H9 (cell line): ENCODE results near the gene SFRP2. TPM values are rescaled to one million over a fixed set of nuclear protein-coding genes. Genes with fewer than 3 reads are reported as not detected.
A peak's percentile ranks its signal among the peaks of the same experiment; 100 is the strongest.

Experiments
- DNase-seq: peaks from one replicate; pipeline ENCODE4 v3.0.0-alpha.2; 2017
- H2AFZ ChIP-seq: one replicate; pipeline ENCODE4 v1.6.1; 2013; ENCODE audit warnings: mild to moderate bottlenecking, low read length, control low read depth, moderate library complexity
- H2AK5ac ChIP-seq: 2 replicates; pipeline ENCODE4 v1.6.1; 2013; ENCODE audit warnings: low read length, control low read depth, mixed read lengths; ENCODE audit not compliant: insufficient read length
- H2BK120ac ChIP-seq: one replicate; pipeline ENCODE4 v1.6.1; 2013; ENCODE audit warnings: low read depth, mild to moderate bottlenecking, low read length, control low read depth, inconsistent platforms; ENCODE audit not compliant: poor library complexity, severe bottlenecking
- H2BK12ac ChIP-seq: 2 replicates; pipeline ENCODE4 v1.6.1; 2013; ENCODE audit warnings: low read length, control low read depth, mixed read lengths, low read depth; ENCODE audit not compliant: insufficient read length
- H2BK15ac ChIP-seq: 2 replicates; pipeline ENCODE4 v1.6.1; 2013; ENCODE audit warnings: low read depth, low read length, control low read depth
- H2BK20ac ChIP-seq: one replicate; pipeline ENCODE4 v1.6.1; 2013; ENCODE audit warnings: low read depth, mild to moderate bottlenecking, low read length, control low read depth, inconsistent platforms; ENCODE audit not compliant: poor library complexity, severe bottlenecking
- H2BK5ac ChIP-seq: 2 replicates; pipeline ENCODE4 v1.6.1; 2013; ENCODE audit warnings: low read length, control low read depth, mixed read lengths; ENCODE audit not compliant: insufficient read length
- H3K14ac ChIP-seq: 2 replicates; pipeline ENCODE4 v1.6.1; 2013; ENCODE audit warnings: low read length, control low read depth; ENCODE audit not compliant: insufficient read depth
- H3K18ac ChIP-seq: 2 replicates; pipeline ENCODE4 v1.6.1; 2013; ENCODE audit warnings: low read depth, mild to moderate bottlenecking, mixed read lengths, low read length, control low read depth; ENCODE audit not compliant: insufficient read length
- H3K23ac ChIP-seq: 2 replicates; pipeline ENCODE4 v1.6.1; 2013; ENCODE audit warnings: low read length, control low read depth, mixed read lengths, low read depth; ENCODE audit not compliant: insufficient read length
- H3K23me2 ChIP-seq: 2 replicates; pipeline ENCODE4 v1.6.1; 2013; ENCODE audit warnings: low read depth, mild to moderate bottlenecking, mixed read lengths, low read length, control low read depth; ENCODE audit not compliant: insufficient read length, poor library complexity, severe bottlenecking
- H3K27ac ChIP-seq: 2 replicates; pipeline ENCODE4 v1.5.1; 2013; ENCODE audit warnings: low read length, control low read depth, mixed read lengths, low read depth; ENCODE audit not compliant: insufficient read length
- H3K27me3 ChIP-seq: 2 replicates; pipeline ENCODE4 v1.6.1; 2013; ENCODE audit warnings: low read length, control low read depth, inconsistent platforms; ENCODE audit not compliant: insufficient read depth
- H3K4ac ChIP-seq: 2 replicates; pipeline ENCODE4 v1.6.1; 2013; ENCODE audit warnings: low read depth, mild to moderate bottlenecking, control low read depth, inconsistent platforms, low read length, moderate library complexity
- H3K4me1 ChIP-seq: 2 replicates; pipeline ENCODE4 v1.6.1; 2013; ENCODE audit warnings: low read length, control low read depth, inconsistent platforms; ENCODE audit not compliant: insufficient read depth
- H3K4me2 ChIP-seq: 2 replicates; pipeline ENCODE4 v1.6.1; 2013; ENCODE audit warnings: low read length, control low read depth, mixed read lengths; ENCODE audit not compliant: insufficient read length, insufficient read depth
- H3K56ac ChIP-seq: 2 replicates; pipeline ENCODE4 v1.6.1; 2013; ENCODE audit warnings: low read depth, mild to moderate bottlenecking, mixed read lengths, low read length, control low read depth; ENCODE audit not compliant: insufficient read length
- H3K79me1 ChIP-seq: 2 replicates; pipeline ENCODE4 v1.6.1; 2013; ENCODE audit warnings: low read depth, mild to moderate bottlenecking, moderate library complexity, low read length, control low read depth, inconsistent platforms; ENCODE audit not compliant: insufficient read depth, poor library complexity, severe bottlenecking
- H3K79me2 ChIP-seq: 2 replicates; pipeline ENCODE4 v1.6.1; 2013; ENCODE audit warnings: low read length, control low read depth, inconsistent platforms; ENCODE audit not compliant: insufficient read depth
- H3K9ac ChIP-seq: 2 replicates; pipeline ENCODE4 v1.6.1; 2013; ENCODE audit warnings: low read length, control low read depth, mixed read lengths; ENCODE audit not compliant: insufficient read length; ENCODE audit errors: extremely low read depth
- H3K9me3 ChIP-seq: one replicate; pipeline ENCODE4 v1.6.1; 2013; ENCODE audit warnings: low read depth, low read length, inconsistent platforms; ENCODE audit not compliant: control insufficient read depth
- H3T11ph ChIP-seq: one replicate; pipeline ENCODE4 v1.6.1; 2013; ENCODE audit warnings: mild to moderate bottlenecking, low read length, control low read depth, inconsistent platforms
- H4K20me1 ChIP-seq: one replicate; pipeline ENCODE4 v1.6.1; 2013; ENCODE audit not compliant: control insufficient read depth, insufficient read length, insufficient read depth
- H4K5ac ChIP-seq: 2 replicates; pipeline ENCODE4 v1.6.1; 2013; ENCODE audit warnings: low read depth, mild to moderate bottlenecking, mixed read lengths, low read length, control low read depth; ENCODE audit not compliant: insufficient read length
- H4K8ac ChIP-seq: replicated peaks from 2 replicates; pipeline ENCODE4 v1.6.1; 2013; ENCODE audit warnings: low read length, control low read depth, mixed read lengths, low read depth; ENCODE audit not compliant: insufficient read length
- H4K91ac ChIP-seq: 2 replicates; pipeline ENCODE4 v1.6.1; 2013; ENCODE audit warnings: low read depth, mild to moderate bottlenecking, moderate library complexity, mixed read lengths, low read length, control low read depth; ENCODE audit not compliant: insufficient read length
- H3K27ac Mint-ChIP-seq, 3 experiments: 2 replicates in 2 of 3; 3 replicates in 1 of 3; pipeline ENCODE4 v1.8.0; 2020 to 2021; ENCODE audit warnings: mixed read lengths in 3 of 3, mild to moderate bottlenecking in 1 of 3, moderate library complexity in 1 of 3
- H3K27me3 Mint-ChIP-seq: 2 replicates; pipeline ENCODE4 v1.8.0; 2021; ENCODE audit warnings: low read depth, mild to moderate bottlenecking, moderate library complexity, mixed read lengths
- H3K36me3 Mint-ChIP-seq, 3 experiments: 2 replicates in 2 of 3; 3 replicates in 1 of 3; pipeline ENCODE4 v1.8.0; 2020 to 2021; ENCODE audit warnings: low read depth in 3 of 3, mixed read lengths in 3 of 3; ENCODE audit not compliant: insufficient read depth in 1 of 3
- H3K4me1 Mint-ChIP-seq, 2 experiments: 2 replicates each; pipeline ENCODE4 v1.8.0; 2020; ENCODE audit warnings: mixed read lengths in 2 of 2
- H3K4me3 Mint-ChIP-seq, 2 experiments: 2 replicates in 1 of 2; 3 replicates in 1 of 2; pipeline ENCODE4 v1.8.0; 2020 to 2021; ENCODE audit warnings: mild to moderate bottlenecking in 2 of 2, mixed read lengths in 2 of 2, moderate library complexity in 1 of 2
- H3K9me3 Mint-ChIP-seq, 2 experiments: 2 replicates in 1 of 2; 3 replicates in 1 of 2; pipeline ENCODE4 v1.8.0; 2020; ENCODE audit warnings: mild to moderate bottlenecking in 2 of 2, mixed read lengths in 2 of 2, moderate library complexity in 1 of 2
- WGBS: extraction: QIAGEN DNeasy Blood & Tissue Kit; methylation state at CpG from one replicate; pipeline ENCODE4 v1.1.7; 2013; ENCODE audit warnings: missing lambda C conversion rate, low lambda C conversion rate, mixed read lengths; ENCODE audit not compliant: insufficient read length; ENCODE audit errors: extremely low coverage; 5-methylcytosine and 5-hydroxymethylcytosine counted together
- total RNA-seq: library from RNA; stranded (reverse); gene quantifications from 2 replicates; pipeline ENCODE4 v1.2.1, GENCODE V29; 2021
- TF ChIP-seq, protein P1 (sequence below): fragments of 200-600 bp; sonication (generic); conservative IDR thresholded peaks from 3 replicates; pipeline ENCODE4 v1.8.0; 2021; ENCODE audit warnings: antibody characterized with exemption, mild to moderate bottlenecking

The SFRP2 gene
- total RNA-seq, 1 experiment from 2014 or later, result 156 TPM

DNA sequence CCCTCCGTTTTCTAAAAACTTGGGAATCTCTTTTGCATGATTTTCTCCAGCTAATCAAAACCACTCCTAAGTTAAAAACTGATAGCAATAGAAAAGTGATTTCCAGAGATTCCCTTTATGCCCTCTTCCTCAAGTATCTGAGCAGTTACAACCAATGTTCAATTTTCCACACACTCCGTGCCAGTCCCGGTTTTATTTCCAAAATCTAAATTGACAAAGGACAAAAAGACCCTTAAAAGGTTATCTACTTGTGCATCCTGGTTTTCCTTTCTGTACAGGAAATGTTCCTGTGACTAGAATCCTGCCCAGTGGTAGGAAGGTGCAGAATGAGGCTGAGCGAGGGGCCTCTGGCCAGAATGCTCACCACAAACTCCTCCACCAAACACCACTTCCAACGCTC lies 1.3 kb downstream of the SFRP2 start:
- H3K4me1 Mint-ChIP-seq, result peaks cover 53 to 62% of the 10 kb centered on the region in 2 experiments
- no peak overlapping the region for H2BK15ac ChIP-seq
- H2BK120ac ChIP-seq, result no peak overlapping the region
- H4K8ac ChIP-seq, result no peak overlapping the region
- H3K18ac ChIP-seq, result peak overlapping the region; percentile 36
- peaks cover 28% of the 10 kb centered on the region for H3K27me3 Mint-ChIP-seq
- peak overlapping the region in 2 of 3 experiments; percentile 95 to 99; a peak in 4 of 7 replicates for H3K27ac Mint-ChIP-seq
- no peak overlapping the region for H4K5ac ChIP-seq
- peaks cover 8% of the 10 kb centered on the region for H3K4me1 ChIP-seq
- H3K79me2 ChIP-seq, result peaks cover 24% of the 10 kb centered on the region; the same call in 1 of the 2 replicates
- no peak for DNase-seq
- no peak overlapping the region for H3T11ph ChIP-seq
- H3K4me2 ChIP-seq, result peak overlapping the region; percentile 96
- no peak overlapping the region for H2BK20ac ChIP-seq
- H3K14ac ChIP-seq, result no peak overlapping the region
- no peak overlapping the region for H2AFZ ChIP-seq
- peak overlapping the region; percentile 83 for H3K9ac ChIP-seq
- peak overlapping the region; percentile 91 to 100 for H3K4me3 Mint-ChIP-seq
- H3K79me1 ChIP-seq, result no peaks in the 10 kb centered on the region
- WGBS, result no CpG with 5 or more reads among the region's 5 CpGs
- H3K36me3 Mint-ChIP-seq, result peaks cover 25 to 54% (median 48%) of the 10 kb centered on the region in 3 experiments
- no peak overlapping the region for H2BK5ac ChIP-seq
- no peak overlapping the region for H2BK12ac ChIP-seq
- TF ChIP-seq, protein P1, sequence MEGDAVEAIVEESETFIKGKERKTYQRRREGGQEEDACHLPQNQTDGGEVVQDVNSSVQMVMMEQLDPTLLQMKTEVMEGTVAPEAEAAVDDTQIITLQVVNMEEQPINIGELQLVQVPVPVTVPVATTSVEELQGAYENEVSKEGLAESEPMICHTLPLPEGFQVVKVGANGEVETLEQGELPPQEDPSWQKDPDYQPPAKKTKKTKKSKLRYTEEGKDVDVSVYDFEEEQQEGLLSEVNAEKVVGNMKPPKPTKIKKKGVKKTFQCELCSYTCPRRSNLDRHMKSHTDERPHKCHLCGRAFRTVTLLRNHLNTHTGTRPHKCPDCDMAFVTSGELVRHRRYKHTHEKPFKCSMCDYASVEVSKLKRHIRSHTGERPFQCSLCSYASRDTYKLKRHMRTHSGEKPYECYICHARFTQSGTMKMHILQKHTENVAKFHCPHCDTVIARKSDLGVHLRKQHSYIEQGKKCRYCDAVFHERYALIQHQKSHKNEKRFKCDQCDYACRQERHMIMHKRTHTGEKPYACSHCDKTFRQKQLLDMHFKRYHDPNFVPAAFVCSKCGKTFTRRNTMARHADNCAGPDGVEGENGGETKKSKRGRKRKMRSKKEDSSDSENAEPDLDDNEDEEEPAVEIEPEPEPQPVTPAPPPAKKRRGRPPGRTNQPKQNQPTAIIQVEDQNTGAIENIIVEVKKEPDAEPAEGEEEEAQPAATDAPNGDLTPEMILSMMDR, result no peak
- H4K20me1 ChIP-seq, result peaks cover 2% of the 10 kb centered on the region
- no peak overlapping the region for H3K56ac ChIP-seq
- no peaks in the 10 kb centered on the region for H3K9me3 ChIP-seq
- peaks cover 35% of the 10 kb centered on the region for H3K23me2 ChIP-seq
- no peak overlapping the region for H3K4ac ChIP-seq
- H2AK5ac ChIP-seq, result no peak overlapping the region
- H3K27me3 ChIP-seq, result no peaks in the 10 kb centered on the region
- peaks cover 6 to 17% of the 10 kb centered on the region in 2 experiments; a peak in 3 of 5 replicates for H3K9me3 Mint-ChIP-seq
- H3K23ac ChIP-seq, result no peak overlapping the region
- H4K91ac ChIP-seq, result no peak overlapping the region
- no peak overlapping the region for H3K27ac ChIP-seq
